ENCODE data around the gene MYH7. TPM values are rescaled to one million over a fixed set of nuclear protein-coding genes. Genes with fewer than 3 reads are reported as not detected.
"Not testable (repeated sequence)": the region's sequence is repeated elsewhere in the genome, so short reads cannot be mapped to it uniquely, and the experiment has no call there.

MYH7 gene
- total and polyA plus RNA-seq, 8 donors: 0.23 to 4.9 (median 2.4) TPM; not detected in 4

- no peak for TF ChIP-seq POLR2AphosphoS5 (IDR thresholded peaks at IDR 0.05)
- no peak for TF ChIP-seq CTCF (IDR thresholded peaks at IDR 0.05)
- TF ChIP-seq EP300 (IDR thresholded peaks at IDR 0.05): no peak
- no peak for TF ChIP-seq POLR2A (IDR thresholded peaks at IDR 0.05)
- Histone ChIP-seq H3K36me3 (no peaks in the 10 kb centered on the region), H3K4me1 (peaks cover 0 to 5% (median under 1%) of the 10 kb centered on the region in 4 donors), H3K9me3 (no peaks in the 10 kb centered on the region), H3K27me3 (no peaks in the 10 kb centered on the region), H3K27ac (no peak overlapping the region), H3K4me3 (no peak overlapping the region)
- DNase-seq: no peak
- intact Hi-C loops (cut with DNase I; ENCODE audit: low total_unique reads): loop anchor here (10.0 kb wide), 1 partner anchor 140 kb away; the partner anchor contains the start of gene PABPN1
Observed at GRCh38 chr14:23464700-23465099, 29.2 kb upstream of the MYH7 start.

- no peaks in the 10 kb centered on the region for H3K36me3 ChIP-seq
- no peak for TF ChIP-seq CTCF (IDR thresholded peaks at IDR 0.05)
- TF ChIP-seq POLR2A (IDR thresholded peaks at IDR 0.05): no peak
- TF ChIP-seq EP300 (IDR thresholded peaks at IDR 0.05): no peak
- no peak for TF ChIP-seq POLR2AphosphoS5 (IDR thresholded peaks at IDR 0.05)
- intact Hi-C loops (cut with DNase I; ENCODE audit: low total_unique reads): loop anchor here (10.0 kb wide), 1 partner anchor 136 kb away; the partner anchor contains the start of gene PABPN1
Observed at GRCh38 chr14:23460960-23461359, 25.5 kb upstream of the MYH7 start.

GRCh38 chr14:23457587-23458445 is 22.4 kb upstream of the MYH7 start:
- peaks cover 0 to 17% (median 0%) of the 10 kb centered on the region in 3 donors for H3K27me3 ChIP-seq

More at GRCh38 chr14:23460960-23461359, 25.5 kb upstream of the MYH7 start:
- peaks cover 0 to 14% (median 0%) of the 10 kb centered on the region in 3 donors for H3K27me3 ChIP-seq
- no peaks in the 10 kb centered on the region for H3K9me3 ChIP-seq
- no peaks in the 10 kb centered on the region for H3K4me1 ChIP-seq
- no peak for DNase-seq
- H3K4me3 ChIP-seq: no peak overlapping the region
- H3K27ac ChIP-seq: no peak overlapping the region

GRCh38 chr14:23456883-23457586 is 21.6 kb upstream of the MYH7 start:
- 89 to 94% (median 91%) methylated on average over 11 of the region's 11 CpGs for WGBS, 5 donors
- H3K27me3 ChIP-seq: peaks cover 0 to 21% (median 0%) of the 10 kb centered on the region in 3 donors
- H3K9me3 ChIP-seq; H3K4me3 ChIP-seq; H3K27ac ChIP-seq; DNase-seq; intact Hi-C loops (cut with DNase I; ENCODE audit: low total_unique reads); H3K4me1 ChIP-seq; H3K36me3 ChIP-seq: not testable (repeated sequence)

More at GRCh38 chr14:23457587-23458445, 22.4 kb upstream of the MYH7 start:
- Histone ChIP-seq H3K4me1 (no peaks in the 10 kb centered on the region), H3K4me3 (no peak overlapping the region), H3K9me3 (no peaks in the 10 kb centered on the region), H3K36me3 (no peaks in the 10 kb centered on the region), H3K27ac (no peak overlapping the region)
- no peak for TF ChIP-seq EP300 (IDR thresholded peaks at IDR 0.05)
- no peak for TF ChIP-seq POLR2AphosphoS5 (IDR thresholded peaks at IDR 0.05)
- no peak for TF ChIP-seq POLR2A (IDR thresholded peaks at IDR 0.05)
- no peak for TF ChIP-seq CTCF (IDR thresholded peaks at IDR 0.05)
- intact Hi-C loops (cut with DNase I; ENCODE audit: low total_unique reads): no loop called here
- peak in 1 of 2 donors; percentile 71 for DNase-seq
- WGBS, 5 donors: 53 to 69% (median 57%) methylated on average over 5 of the region's 5 CpGs
